OCI-M2 (cell line): Measurements from ENCODE around the gene RAD51B.
"Not testable (repeated sequence)": the region's sequence is repeated elsewhere in the genome, so short reads cannot be mapped to it uniquely, and the experiment has no call there.

Experiments
- DNase-seq: peaks from one replicate; lab custom pipeline; 2025; ENCODE audit not compliant: unreplicated experiment; lab: John Stamatoyannopoulos, UW

RAD51B gene

GRCh38 chr14:67819563-67820421, at the start of gene RAD51B:
Gene RAD51B, plus strand, starts transcription at chr14:67819779.
- peak; percentile 73 for DNase-seq

- no peak for DNase-seq
Observed at GRCh38 chr14:67773844-67774377, 45.7 kb upstream of the RAD51B start.

- no peak for DNase-seq
Observed at GRCh38 chr14:67776653-67777322, 42.8 kb upstream of the RAD51B start.

GRCh38 chr14:67778792-67779191, 40.8 kb upstream of the RAD51B start:
- no peak for DNase-seq

- no peak for DNase-seq
Observed at GRCh38 chr14:67782090-67782489, 37.5 kb upstream of the RAD51B start.

GRCh38 chr14:67784244-67784823, 35.2 kb upstream of the RAD51B start:
- no peak for DNase-seq

- no peak for DNase-seq
Observed at GRCh38 chr14:67785270-67786109, 34.1 kb upstream of the RAD51B start.

- no peak for DNase-seq
Observed at GRCh38 chr14:67787673-67788072, 31.9 kb upstream of the RAD51B start.

- DNase-seq = no peak
Observed at GRCh38 chr14:67798731-67799130, 20.8 kb upstream of the RAD51B start.

GRCh38 chr14:67800743-67801142, 18.8 kb upstream of the RAD51B start:
- no peak for DNase-seq

- no peak for DNase-seq
Observed at GRCh38 chr14:67806246-67806645, 13.3 kb upstream of the RAD51B start.

- DNase-seq = no peak
Observed at GRCh38 chr14:67814821-67815220, 4.8 kb upstream of the RAD51B start.

- DNase-seq = no peak
Observed at GRCh38 chr14:67815573-67816225, 3.9 kb upstream of the RAD51B start.

- DNase-seq = peak; percentile 84
Observed at GRCh38 chr14:67816326-67817002, 3.1 kb upstream of the RAD51B start, which contains the start of gene ZFYVE26. Gene ZFYVE26, minus strand, starts transcription at chr14:67816590. Its CDS starts 627 bp downstream, at chr14:67815963.

GRCh38 chr14:67817750-67818438, 1.7 kb upstream of the RAD51B start:
- DNase-seq = no peak

GRCh38 chr14:67818476-67818875, 1.1 kb upstream of the RAD51B start:
- DNase-seq = not testable (repeated sequence)

- peak; percentile 18 for DNase-seq
Observed at GRCh38 chr14:67820428-67820971, 921 bp downstream of the RAD51B start.

- DNase-seq = no peak
Observed at GRCh38 chr14:67821121-67821520, 1.5 kb downstream of the RAD51B start.

GRCh38 chr14:67831113-67831512, 11.5 kb downstream of the RAD51B start:
- DNase-seq = no peak
